Erythroblast (primary cell): ENCODE results near the gene OPCML.

Experiments used
- GATA1 ChIP-seq: IDR thresholded peaks from 2 replicates; pipeline ENCODE4 v1.6.1; 2011; ENCODE audit warnings: low read depth, mild to moderate bottlenecking, control low read depth, low read length, moderate library complexity
- POLR2A ChIP-seq: IDR thresholded peaks from 2 replicates; pipeline ENCODE4 v1.6.1; 2011; ENCODE audit warnings: mild to moderate bottlenecking, low read length

DNA sequence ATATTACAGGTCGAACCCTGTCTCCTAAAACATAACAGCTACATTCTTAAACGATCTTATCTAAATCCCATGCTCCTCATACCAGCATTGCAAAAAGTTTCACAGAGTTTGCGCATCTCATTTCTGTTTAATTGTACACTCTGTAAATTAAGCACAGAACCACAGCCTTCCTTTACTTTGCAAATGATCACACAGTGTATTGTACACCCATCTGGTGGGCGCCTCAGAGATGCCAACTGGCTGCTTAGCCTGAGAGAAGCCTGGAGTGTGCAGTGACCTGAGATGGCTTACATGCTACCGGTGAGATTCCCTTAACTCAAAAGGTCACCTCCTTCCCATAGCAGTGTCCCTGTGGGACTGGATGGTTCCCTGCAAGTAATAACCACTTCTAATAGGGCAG, 1077.3 kb downstream of the OPCML start:
- TF ChIP-seq POLR2A: no peak
- TF ChIP-seq GATA1: no peak
